ENCODE data around the gene TCF7.

TCF7 gene

DNA sequence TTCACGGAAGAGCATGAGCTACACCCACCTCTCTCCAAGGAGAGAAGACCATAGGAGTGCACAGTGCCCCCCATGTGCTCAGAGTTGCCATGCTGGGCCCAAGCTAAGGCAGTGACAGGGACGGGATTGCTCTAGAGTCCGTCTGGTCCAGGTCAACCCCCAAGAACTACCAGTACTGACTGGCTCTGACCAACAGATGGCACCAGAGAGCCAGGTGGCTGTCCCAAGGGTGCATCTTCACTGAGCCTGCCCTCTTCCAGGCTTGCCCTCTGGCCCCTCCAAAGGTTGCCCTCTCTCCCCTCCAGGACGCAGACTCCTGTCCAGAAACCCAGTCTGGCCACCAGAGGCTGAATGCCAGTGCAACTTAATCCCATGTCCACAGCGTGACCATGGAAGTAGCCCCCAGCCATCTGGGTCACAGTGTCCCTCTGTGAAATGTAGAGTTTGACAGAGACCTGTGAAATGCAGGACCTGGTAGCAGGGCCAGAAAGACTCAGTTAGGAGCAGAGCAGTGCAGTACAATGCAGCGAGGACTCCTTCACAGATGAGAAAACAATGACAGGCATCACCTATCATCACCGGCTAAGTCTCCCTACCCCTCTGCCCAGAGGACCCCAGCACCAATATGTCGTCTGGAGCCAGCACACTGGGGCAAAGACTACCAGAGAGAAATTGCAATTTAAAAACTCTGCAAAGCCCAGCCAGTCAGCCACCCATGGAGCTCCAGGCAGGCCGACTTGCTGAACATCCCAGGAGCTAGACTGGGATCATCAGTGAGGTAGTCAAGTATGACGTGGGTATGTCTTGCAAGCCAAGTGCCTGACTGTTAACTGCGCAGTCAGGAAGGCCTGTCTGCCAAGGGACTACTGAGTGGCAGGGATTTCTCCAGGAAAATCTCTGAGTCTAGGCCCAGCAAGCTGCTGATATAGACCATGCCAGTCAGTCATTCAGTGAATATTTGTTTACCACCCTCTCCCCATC is 70.0 kb downstream of the TCF7 start:
- DNase-seq = no peak

DNA sequence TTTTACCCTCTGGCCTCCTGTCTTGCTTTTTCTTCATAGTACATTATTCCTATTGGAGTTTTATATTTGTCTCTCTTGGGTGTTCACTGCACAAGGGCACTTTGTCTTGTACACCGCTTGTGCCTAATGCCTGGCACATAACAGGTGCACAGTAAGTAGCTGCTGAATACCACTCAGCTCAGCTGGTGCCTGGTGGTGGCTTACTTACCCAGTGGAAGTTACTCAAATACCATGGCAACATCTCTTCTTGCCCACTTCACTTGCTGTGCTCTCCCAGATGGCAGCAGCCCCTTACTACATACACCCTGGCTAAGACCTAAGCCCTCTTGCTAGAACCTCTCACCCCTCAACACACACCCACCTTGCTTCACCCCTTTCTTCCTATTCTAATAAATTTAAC is 73.6 kb downstream of the TCF7 start:
- no peak for DNase-seq

DNA sequence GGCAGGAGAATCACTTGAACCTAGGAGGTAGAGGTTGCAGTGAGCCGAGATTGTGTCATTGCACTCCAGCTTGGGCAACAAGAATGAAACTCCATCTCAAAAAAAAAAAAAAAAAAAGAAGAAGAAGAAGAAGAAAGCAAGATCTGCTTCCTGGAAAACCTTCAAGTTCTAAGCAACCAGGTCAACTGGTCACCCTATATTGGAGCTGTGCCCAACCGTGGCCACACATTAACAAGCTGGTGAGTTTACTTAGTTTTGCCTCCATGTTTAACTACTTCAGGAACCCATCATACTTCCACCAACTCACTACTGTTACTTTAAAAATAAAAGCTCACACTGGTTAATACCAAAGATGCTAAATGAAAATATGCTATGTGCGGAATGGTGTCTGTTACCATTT is 74.5 kb downstream of the TCF7 start:
- no peak for DNase-seq

DNA sequence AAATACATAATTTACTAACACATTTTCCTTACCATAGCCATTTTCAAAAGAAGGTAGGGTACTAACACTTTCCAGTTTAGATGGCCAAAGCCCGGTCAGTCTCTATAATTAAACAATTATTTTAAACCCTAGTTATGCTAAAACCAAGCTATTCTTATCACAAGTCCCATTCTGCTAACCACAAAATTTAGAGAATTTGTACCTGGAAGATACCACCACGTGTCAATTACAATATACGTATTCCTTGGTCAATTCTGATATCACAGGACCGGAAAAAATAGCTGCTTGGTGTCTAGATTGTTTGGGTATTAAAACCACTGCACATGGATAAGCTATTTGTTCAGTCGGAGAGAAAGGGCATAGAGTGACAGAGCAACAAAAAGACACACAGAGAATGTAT is 81.2 kb downstream of the TCF7 start:
- no peak for DNase-seq

All from NCI-H2107 (cell line).